ENCODE results near the gene TSPEAR. TPM values are rescaled to one million over a fixed set of nuclear protein-coding genes. Genes with fewer than 3 reads are reported as not detected.

Gene TSPEAR
- total and polyA plus RNA-seq, 2 of the 13 experiments (the other 11 are each of a cell fraction or from before 2014, with no cell fraction given) = 0.07 to 0.32 TPM

GRCh38 chr21:44505673-44506278 is 205.6 kb downstream of the TSPEAR start (continued):
- TF ChIP-seq ATF2 (CRISPR knock-in tag; IDR thresholded peaks at IDR 0.05) (peak; percentile 50; the same call in 1 of the 2 replicates), ZNF260 (CRISPR knock-in tag; IDR thresholded peaks at IDR 0.05; ENCODE audit: borderline replicate concordance, low read depth) (no peak), ESRRA (CRISPR knock-in tag; IDR thresholded peaks at IDR 0.05; ENCODE audit: low read depth) (no peak), NFE2 (CRISPR knock-in tag; IDR thresholded peaks at IDR 0.05) (no peak), ZBTB34 (CRISPR knock-in tag; IDR thresholded peaks at IDR 0.05) (no peak), CEBPB (IDR thresholded peaks at IDR 0.05; ENCODE audit: borderline replicate concordance, low read depth, low read length) (no peak), NKX3-1 (CRISPR knock-in tag; IDR thresholded peaks at IDR 0.05) (peak; percentile 47; the same call in 1 of the 2 replicates), CREBL2 (CRISPR knock-in tag; IDR thresholded peaks at IDR 0.05; ENCODE audit: borderline replicate concordance) (0 out of 2 replicates have a peak, but pooled peaks have one; percentile 18), ZNF800 (CRISPR knock-in tag; IDR thresholded peaks at IDR 0.05) (no peak), TFE3 (CRISPR knock-in tag; IDR thresholded peaks at IDR 0.05) (peak; percentile 47), HDAC6 (IDR thresholded peaks at IDR 0.05; ENCODE audit: low read depth, low read length) (no peak), SKIL (CRISPR knock-in tag; IDR thresholded peaks at IDR 0.05; ENCODE audit: borderline replicate concordance) (peak; percentile 60; the same call in 1 of the 2 replicates), EEA1 (CRISPR knock-in tag; IDR thresholded peaks at IDR 0.05; ENCODE audit: borderline replicate concordance) (no peak), KDM2A (CRISPR knock-in tag; IDR thresholded peaks at IDR 0.05; ENCODE audit: borderline replicate concordance, low read depth) (peak; percentile 61; the same call in 1 of the 2 replicates), ZNF138 (CRISPR knock-in tag; IDR thresholded peaks at IDR 0.05; ENCODE audit: low read depth) (0 out of 2 replicates have a peak, but pooled peaks have one; percentile 37), CHD2 (IDR thresholded peaks at IDR 0.05; ENCODE audit: low read depth, low read length) (peak; percentile 66; the same call in 1 of the 2 replicates), NFE2L2 (IDR thresholded peaks at IDR 0.05; ENCODE audit: low read length) (no peak), MED13 (CRISPR knock-in tag; IDR thresholded peaks at IDR 0.05) (0 out of 2 replicates have a peak, but pooled peaks have one; percentile 20), FOXK1 (CRISPR knock-in tag; IDR thresholded peaks at IDR 0.05; ENCODE audit: borderline replicate concordance, low read depth) (peak; percentile 52; the same call in 1 of the 2 replicates), ZNF136 (CRISPR knock-in tag; IDR thresholded peaks at IDR 0.05; ENCODE audit: low read depth) (0 out of 2 replicates have a peak, but pooled peaks have one; percentile 48), ZBTB21 (CRISPR knock-in tag; IDR thresholded peaks at IDR 0.05) (peak; percentile 95)
